ENCODE results near the gene FBLN2. TPM values are rescaled to one million over a fixed set of nuclear protein-coding genes. Genes with fewer than 3 reads are reported as not detected.

FBLN2 gene
- total and polyA plus RNA-seq, 4 donors: 4.3 to 43.4 (median 21.1) TPM

- no peaks in the 10 kb centered on the region for H3K9me3 ChIP-seq (ENCODE audit: control insufficient read depth in 4 of 4, insufficient read depth in 3 of 4, low read length in 3 of 4)
- H3K4me3 ChIP-seq: no peak overlapping the region
- WGBS, 2 donors: 47 to 71% methylated on average over 21 of the region's 21 CpGs
- no peak overlapping the region for H3K9ac ChIP-seq (ENCODE audit: insufficient read depth in 1 of 2, low read length in 2 of 2)
- TF ChIP-seq CTCF (IDR thresholded peaks at IDR 0.05; ENCODE audit: control extremely low read depth, extremely low read depth): no peak
- H3K36me3 ChIP-seq (ENCODE audit: control insufficient read depth in 4 of 4, insufficient read depth in 4 of 4, low read length in 4 of 4): peaks cover 0 to 3% (median 0%) of the 10 kb centered on the region in 4 donors
- no peaks in the 10 kb centered on the region for H3K27me3 ChIP-seq (ENCODE audit: control insufficient read depth in 3 of 3, insufficient read depth in 3 of 3, low read length in 2 of 3)
- DNase-seq (peak; percentile 31 to 58 (median 34)), ATAC-seq (ENCODE audit: insufficient read depth, low FRiP score) (no peak)
- peaks cover 0 to 8% (median 0%) of the 10 kb centered on the region in 5 donors for H3K4me1 ChIP-seq (ENCODE audit: control insufficient read depth in 5 of 5, insufficient read depth in 5 of 5, low read length in 5 of 5)
- no peak overlapping the region for H3K27ac ChIP-seq (ENCODE audit: low read depth in 1 of 2, low read length in 1 of 2)
These were observed 74.3 kb downstream of the FBLN2 start for GRCh38 chr3:13623101-13623654.

DNA sequence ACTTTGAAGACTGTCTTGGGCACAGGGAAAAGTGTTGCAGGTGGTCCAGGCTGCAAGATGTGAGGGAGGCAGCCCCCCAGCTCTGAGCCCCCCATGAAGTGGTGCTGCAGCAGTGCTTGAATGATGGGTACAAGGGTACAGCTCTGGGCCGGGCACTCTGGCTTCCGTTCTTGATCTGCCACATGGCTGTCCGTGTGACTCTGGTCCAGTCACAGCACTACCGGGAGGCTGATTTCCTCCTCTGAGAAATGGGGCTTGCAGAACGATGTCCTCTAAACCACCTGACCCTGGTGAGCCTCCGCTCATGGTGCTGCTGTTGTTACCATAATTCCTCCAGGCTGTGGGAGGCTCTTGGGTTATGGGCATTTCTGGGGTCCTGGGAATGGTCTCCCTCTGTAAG is 75.1 kb downstream of the FBLN2 start:
- no peak for ATAC-seq (ENCODE audit: insufficient read depth, low FRiP score)
- 83 to 91% methylated on average over 6 of the region's 6 CpGs for WGBS, 2 donors

GRCh38 chr3:13624671-13625125 is 75.8 kb downstream of the FBLN2 start:
- H3K9me3 ChIP-seq (ENCODE audit: control insufficient read depth in 4 of 4, insufficient read depth in 3 of 4, low read length in 3 of 4): no peaks in the 10 kb centered on the region
- DNase-seq (no peak), ATAC-seq (ENCODE audit: insufficient read depth, low FRiP score) (no peak)
- TF ChIP-seq CTCF (IDR thresholded peaks at IDR 0.05; ENCODE audit: control extremely low read depth, extremely low read depth): no peak
- no peak overlapping the region for H3K27ac ChIP-seq (ENCODE audit: low read depth in 1 of 2, low read length in 1 of 2)
- no peak overlapping the region for H3K4me3 ChIP-seq
- WGBS, 2 donors: 97 to 98% methylated on average over 8 of the region's 8 CpGs
- no peak overlapping the region for H3K9ac ChIP-seq (ENCODE audit: insufficient read depth in 1 of 2, low read length in 2 of 2)
- no peaks in the 10 kb centered on the region for H3K27me3 ChIP-seq (ENCODE audit: control insufficient read depth in 3 of 3, insufficient read depth in 3 of 3, low read length in 2 of 3)
- peaks cover 0 to 3% (median 0%) of the 10 kb centered on the region in 4 donors for H3K36me3 ChIP-seq (ENCODE audit: control insufficient read depth in 4 of 4, insufficient read depth in 4 of 4, low read length in 4 of 4)
- H3K4me1 ChIP-seq (ENCODE audit: control insufficient read depth in 5 of 5, insufficient read depth in 5 of 5, low read length in 5 of 5): peaks cover 0 to 8% (median 0%) of the 10 kb centered on the region in 5 donors

More for the DNA sequence above, 75.1 kb downstream of the FBLN2 start:
- no peak overlapping the region for H3K9ac ChIP-seq (ENCODE audit: insufficient read depth in 1 of 2, low read length in 2 of 2)
- peaks cover 0 to 3% (median 0%) of the 10 kb centered on the region in 4 donors for H3K36me3 ChIP-seq (ENCODE audit: control insufficient read depth in 4 of 4, insufficient read depth in 4 of 4, low read length in 4 of 4)
- no peak overlapping the region for H3K4me3 ChIP-seq
- H3K27me3 ChIP-seq (ENCODE audit: control insufficient read depth in 3 of 3, insufficient read depth in 3 of 3, low read length in 2 of 3): no peaks in the 10 kb centered on the region
- H3K4me1 ChIP-seq (ENCODE audit: control insufficient read depth in 5 of 5, insufficient read depth in 5 of 5, low read length in 5 of 5): peaks cover 0 to 8% (median 0%) of the 10 kb centered on the region in 5 donors
- H3K27ac ChIP-seq (ENCODE audit: low read depth in 1 of 2, low read length in 1 of 2): no peak overlapping the region
- no peak for DNase-seq
- no peak for TF ChIP-seq CTCF (IDR thresholded peaks at IDR 0.05; ENCODE audit: control extremely low read depth, extremely low read depth)
- no peaks in the 10 kb centered on the region for H3K9me3 ChIP-seq (ENCODE audit: control insufficient read depth in 4 of 4, insufficient read depth in 3 of 4, low read length in 3 of 4)

All from lung (tissue), 12 donors.